ENCODE data around the gene CLIP1. TPM values are rescaled to one million over a fixed set of nuclear protein-coding genes. Genes with fewer than 3 reads are reported as not detected.

The CLIP1 gene
- total RNA-seq, 4 donors from 2014 or later = 371 to 626 (median 552) TPM

GRCh38 chr12:122235741-122236140 is 186.7 kb downstream of the CLIP1 start:
- Histone ChIP-seq H3K27me3 (no peaks in the 10 kb centered on the region), H3K27ac (no peak overlapping the region), H3K9me3 (no peaks in the 10 kb centered on the region), H3K36me3 (peaks cover 0 to 49% of the 10 kb centered on the region in 2 donors), H3K4me3 (no peak overlapping the region), H3K4me1 (no peaks in the 10 kb centered on the region)
- ATAC-seq (no peak), DNase-seq (no peak)
- in situ Hi-C loops (cut with MboI; ENCODE audit: low sequenced_read_pairs in 4 of 4) (no loop called here), intact Hi-C loops (cut with DNase I; ENCODE audit: low total_unique reads) (no loop called here)
- TF ChIP-seq POLR2A (IDR thresholded peaks at IDR 0.05) = no peak

GRCh38 chr12:122232691-122233090 is 189.8 kb downstream of the CLIP1 start:
- no peaks in the 10 kb centered on the region for H3K4me1 ChIP-seq
- peaks cover 0 to 55% of the 10 kb centered on the region in 2 donors for H3K36me3 ChIP-seq
- in situ Hi-C loops (cut with MboI; ENCODE audit: low sequenced_read_pairs in 4 of 4) (no loop called here), intact Hi-C loops (cut with DNase I; ENCODE audit: low total_unique reads) (no loop called here)
- DNase-seq (no peak), ATAC-seq (no peak)
- no peaks in the 10 kb centered on the region for H3K27me3 ChIP-seq
- no peak overlapping the region for H3K4me3 ChIP-seq
- TF ChIP-seq POLR2A (IDR thresholded peaks at IDR 0.05) (no peak), CTCF (IDR thresholded peaks at IDR 0.05 in 4 of 5, conservative IDR thresholded peaks at IDR 0.05 in 1 of 5) (no peak)
- no peaks in the 10 kb centered on the region for H3K9me3 ChIP-seq
- H3K27ac ChIP-seq = no peak overlapping the region

- no peak for DNase-seq
- no peak overlapping the region for H3K27ac ChIP-seq
- H3K36me3 ChIP-seq = peaks cover 0 to 55% of the 10 kb centered on the region in 2 donors
- intact Hi-C loops (cut with DNase I; ENCODE audit: low total_unique reads) (no loop called here), in situ Hi-C loops (cut with MboI; ENCODE audit: low sequenced_read_pairs in 4 of 4) (no loop called here)
- no peak for TF ChIP-seq CTCF (IDR thresholded peaks at IDR 0.05 in 4 of 5, conservative IDR thresholded peaks at IDR 0.05 in 1 of 5)
- TF ChIP-seq POLR2A (IDR thresholded peaks at IDR 0.05) = no peak
- H3K4me3 ChIP-seq = no peak overlapping the region
- H3K9me3 ChIP-seq = no peaks in the 10 kb centered on the region
- ATAC-seq = no peak
- no peaks in the 10 kb centered on the region for H3K27me3 ChIP-seq
- H3K4me1 ChIP-seq = peaks cover 7 to 8% of the 10 kb centered on the region in 2 donors
Measured at GRCh38 chr12:122230798-122231197, 191.7 kb downstream of the CLIP1 start.

GRCh38 chr12:122228092-122228491 is 194.4 kb downstream of the CLIP1 start:
- H3K9me3 ChIP-seq = no peaks in the 10 kb centered on the region
- intact Hi-C loops (cut with DNase I; ENCODE audit: low total_unique reads) (loop anchor here (5.0 to 10.0 kb wide), 2 partner anchors 39 to 527 kb away; partner anchors contain the start of genes DENR and VPS33A), in situ Hi-C loops (cut with MboI; ENCODE audit: low sequenced_read_pairs in 4 of 4) (no loop called here)
- peaks cover 19 to 21% of the 10 kb centered on the region in 2 donors for H3K4me1 ChIP-seq
- H3K27me3 ChIP-seq = no peaks in the 10 kb centered on the region
- H3K27ac ChIP-seq = no peak overlapping the region
- peaks cover 0 to 37% of the 10 kb centered on the region in 2 donors for H3K36me3 ChIP-seq
- TF ChIP-seq CTCF (IDR thresholded peaks at IDR 0.05 in 4 of 5, conservative IDR thresholded peaks at IDR 0.05 in 1 of 5) = no peak
- TF ChIP-seq POLR2A (IDR thresholded peaks at IDR 0.05) = no peak
- ATAC-seq (no peak), DNase-seq (no peak)
- H3K4me3 ChIP-seq = no peak overlapping the region

GRCh38 chr12:122227341-122227740 is 195.1 kb downstream of the CLIP1 start:
- TF ChIP-seq POLR2A (IDR thresholded peaks at IDR 0.05) (no peak), CTCF (IDR thresholded peaks at IDR 0.05 in 4 of 5, conservative IDR thresholded peaks at IDR 0.05 in 1 of 5) (no peak)
- ATAC-seq (no peak), DNase-seq (no peak)
- peaks cover 0 to 36% of the 10 kb centered on the region in 2 donors for H3K36me3 ChIP-seq
- peaks cover 19 to 21% of the 10 kb centered on the region in 2 donors for H3K4me1 ChIP-seq
- H3K27ac ChIP-seq = no peak overlapping the region
- in situ Hi-C loops (cut with MboI; ENCODE audit: low sequenced_read_pairs in 4 of 4) (no loop called here), intact Hi-C loops (cut with DNase I; ENCODE audit: low total_unique reads) (loop anchor here (5.0 to 10.0 kb wide), 2 partner anchors 40 to 527 kb away; partner anchors contain the start of genes DENR and VPS33A)
- H3K9me3 ChIP-seq = no peaks in the 10 kb centered on the region
- no peak overlapping the region for H3K4me3 ChIP-seq
- no peaks in the 10 kb centered on the region for H3K27me3 ChIP-seq

All from gastrocnemius medialis (tissue), 4 donors.